A549 (cell line): ENCODE data around the gene TUBGCP2.

ENCODE experiments used
- CTCF ChIP-seq: fragments of >200 bp; sonication (Bioruptor Twin); formaldehyde crosslinking; IDR thresholded peaks from 3 replicates; pipeline ENCODE4 v1.5.1; 2016
- EP300 ChIP-seq, 2 experiments: fragments of >200 bp; sonication (Bioruptor Twin); formaldehyde crosslinking; IDR thresholded peaks; 2 replicates in 1 of 2; 3 replicates in 1 of 2; pipeline ENCODE4 v1.6.1; 2016 to 2017
- HMGXB4 ChIP-seq: fragments of 250-450 bp; sonication (Bioruptor Pico); IDR thresholded peaks from 2 replicates; pipeline ENCODE4 v1.5.0; 2021; ENCODE audit warnings: mild to moderate bottlenecking, moderate library complexity, borderline replicate concordance
- REST ChIP-seq: fragments of 200-600 bp; sonication (generic); IDR thresholded peaks from 2 replicates; pipeline ENCODE4 v1.6.1; 2016; ENCODE audit warnings: antibody characterized with exemption, mild to moderate bottlenecking, moderate library complexity
- TP53 ChIP-seq: fragments of 250-450 bp; sonication (Bioruptor Pico); IDR thresholded peaks from 2 replicates; pipeline ENCODE4 v1.5.0; 2021; ENCODE audit warnings: mild to moderate bottlenecking, moderate library complexity

- TF ChIP-seq CTCF (no peak), EP300 (IDR thresholded peaks at IDR 0.05) (no peak), REST (no peak), HMGXB4 (CRISPR knock-in tag) (no peak), TP53 (no peak)
Measured at GRCh38 chr10:133266056-133266795, 42.4 kb downstream of the TUBGCP2 start.
